NCI-H146 treated with DMSO at 0.1 percent for 48 hours (cell line): Measurements from ENCODE around the gene UBR2.
"Not testable (repeated sequence)": the region's sequence is repeated elsewhere in the genome, so short reads cannot be mapped to it uniquely, and the experiment has no call there.

Experiments used
- DNase-seq: peaks from one replicate; lab custom pipeline; 2025; ENCODE audit not compliant: unreplicated experiment; lab: John Stamatoyannopoulos, UW

Gene UBR2

DNA sequence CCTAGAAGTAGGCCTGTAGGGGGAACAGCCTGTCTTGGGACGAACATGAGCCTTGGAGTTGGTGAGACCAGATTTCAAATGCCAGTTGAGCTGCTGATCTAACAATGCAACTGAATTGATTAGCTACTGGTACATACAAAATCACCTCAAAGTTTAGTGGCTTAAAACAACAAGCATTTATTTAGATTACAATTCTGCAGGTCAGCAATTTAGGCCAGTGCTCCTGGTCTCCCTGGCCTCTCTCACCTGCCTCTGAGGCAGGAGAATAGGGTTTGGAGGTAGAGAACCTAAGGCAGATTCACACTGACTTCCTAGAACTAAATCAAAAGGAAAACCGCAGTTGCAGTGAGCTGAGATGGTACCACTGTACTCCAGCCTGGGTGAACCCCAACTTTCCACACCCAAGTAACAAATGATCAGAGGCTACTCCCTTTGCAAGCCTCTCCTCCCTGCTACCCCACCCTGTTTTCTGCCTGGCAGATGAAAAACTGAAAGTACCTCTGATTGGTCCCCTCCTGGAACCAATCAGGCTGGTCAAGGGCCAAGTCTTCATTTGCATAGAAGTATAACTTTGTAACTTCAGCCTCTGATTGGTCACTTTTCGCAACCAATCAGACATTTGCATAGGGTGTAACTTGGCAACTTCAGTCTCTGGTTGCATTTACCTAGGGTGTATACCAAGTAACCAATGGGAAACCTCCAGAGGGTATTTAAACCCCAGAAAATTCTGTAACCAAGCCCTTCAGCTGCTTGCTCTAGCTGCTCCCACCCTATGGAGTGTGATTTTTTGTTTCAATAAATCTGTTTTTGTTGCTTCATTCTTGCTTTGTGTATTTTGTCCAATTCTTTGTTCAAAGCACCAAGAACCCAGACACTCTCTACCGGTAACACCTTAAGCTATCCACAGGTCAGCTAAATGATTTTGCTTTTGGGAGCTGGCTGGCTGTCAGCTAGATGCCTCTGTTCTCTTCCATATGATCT lies 8.1 kb upstream of the UBR2 start:
- DNase-seq: no peak

DNA sequence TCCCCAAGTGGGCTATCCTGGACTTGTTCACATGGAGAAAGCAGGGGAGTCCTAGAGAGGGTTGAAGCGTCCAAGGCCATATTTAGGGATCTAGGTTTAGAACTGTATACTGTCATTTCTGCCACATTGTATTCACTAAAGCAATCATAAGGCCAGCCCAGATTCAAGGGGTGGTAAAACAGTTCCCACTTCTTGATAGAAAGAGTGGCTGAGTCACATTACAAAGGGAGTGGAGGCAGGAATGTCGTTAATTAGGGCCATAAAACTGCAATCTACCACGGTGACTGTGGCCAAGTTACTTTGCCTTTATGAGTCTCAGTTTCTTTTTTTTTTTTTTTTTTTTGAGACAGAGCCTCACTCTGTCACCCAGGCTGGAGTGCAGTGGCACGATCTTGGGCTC lies 7.4 kb upstream of the UBR2 start:
- DNase-seq: no peak

DNA sequence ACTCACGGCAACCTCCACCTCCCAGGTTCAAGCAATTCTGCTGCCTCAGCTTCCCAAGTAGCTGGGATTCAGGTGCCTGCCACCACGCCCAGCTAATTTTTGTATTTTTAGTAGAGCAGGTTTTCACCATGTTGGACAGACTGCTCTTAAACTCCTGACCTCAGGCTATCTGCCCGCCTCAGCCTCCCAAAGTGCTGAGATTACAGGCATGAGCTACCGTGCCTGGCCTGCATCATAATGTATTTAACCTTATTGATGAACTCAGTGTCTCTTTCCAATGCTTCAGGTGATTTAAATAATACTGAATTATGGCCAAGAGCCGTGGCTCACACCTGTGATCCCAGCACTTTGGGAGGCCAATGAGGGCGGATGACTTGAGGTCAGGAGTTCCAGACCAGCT lies 4.6 kb upstream of the UBR2 start:
- not testable (repeated sequence) for DNase-seq

DNA sequence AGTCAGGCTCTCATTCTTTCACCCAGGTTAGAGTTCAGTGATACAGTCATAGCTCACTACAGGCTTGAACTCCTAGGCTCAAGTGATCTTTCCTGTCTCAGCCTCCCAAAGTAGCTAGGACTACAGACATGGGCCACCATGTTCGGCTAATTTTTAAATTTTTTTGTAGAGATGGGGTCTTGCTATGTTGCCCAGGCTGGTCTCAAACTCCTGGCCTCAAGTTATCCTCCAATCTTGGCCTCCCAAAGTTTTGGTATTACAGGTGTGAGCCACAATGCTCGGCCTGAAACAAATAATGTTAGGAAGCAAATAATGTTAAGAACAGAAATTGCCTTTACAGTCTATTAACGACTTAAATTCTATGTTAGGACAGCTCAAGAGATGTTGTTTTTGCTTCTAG lies 1.8 kb upstream of the UBR2 start:
- no peak for DNase-seq

DNA sequence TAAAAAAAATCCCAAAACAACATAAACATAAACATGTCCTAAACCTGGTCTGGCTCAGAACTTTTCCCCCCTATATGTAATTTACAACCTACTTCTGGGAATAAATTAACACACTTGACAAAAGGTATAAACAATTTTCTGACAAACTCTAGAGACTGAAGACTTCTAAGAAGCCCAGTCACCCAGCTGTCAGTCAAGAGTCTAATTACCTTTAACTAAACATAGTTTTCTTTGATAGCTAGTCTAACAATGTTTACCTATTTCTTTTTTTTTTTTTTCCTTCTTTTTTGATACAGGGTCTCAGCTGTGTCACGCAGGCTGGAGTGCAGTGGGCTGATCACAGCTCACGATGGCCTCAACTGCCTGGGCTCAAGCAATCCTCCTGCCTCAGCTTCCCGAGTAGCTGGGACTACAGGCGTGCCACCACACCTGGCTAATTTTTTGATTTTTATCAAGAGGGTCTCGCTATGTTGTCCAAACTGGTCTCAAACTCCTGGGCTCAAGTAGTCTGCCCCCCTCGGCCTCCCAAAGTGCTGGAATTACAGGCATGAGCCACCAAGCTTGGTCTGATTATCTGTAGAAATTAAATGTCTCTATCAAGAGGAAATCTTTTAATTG lies 932 bp upstream of the UBR2 start:
- DNase-seq: no peak

DNA sequence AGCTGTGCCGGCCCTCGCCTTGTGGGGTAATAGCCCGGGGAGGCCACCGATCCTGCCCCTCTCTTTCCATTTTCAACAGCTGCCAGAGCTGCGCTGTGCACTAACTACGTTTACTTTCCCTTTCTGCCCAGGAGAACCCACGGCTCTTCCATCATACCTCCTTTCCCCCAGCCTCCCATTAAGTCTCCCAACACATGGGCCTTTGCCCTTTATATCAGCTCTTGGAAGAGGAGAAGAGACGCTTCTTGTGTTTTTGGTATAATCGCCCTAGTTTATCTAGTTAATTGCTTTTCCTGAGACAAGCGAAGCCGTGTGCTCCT lies 637 bp downstream of the UBR2 start:
- peak; percentile 50 for DNase-seq

DNA sequence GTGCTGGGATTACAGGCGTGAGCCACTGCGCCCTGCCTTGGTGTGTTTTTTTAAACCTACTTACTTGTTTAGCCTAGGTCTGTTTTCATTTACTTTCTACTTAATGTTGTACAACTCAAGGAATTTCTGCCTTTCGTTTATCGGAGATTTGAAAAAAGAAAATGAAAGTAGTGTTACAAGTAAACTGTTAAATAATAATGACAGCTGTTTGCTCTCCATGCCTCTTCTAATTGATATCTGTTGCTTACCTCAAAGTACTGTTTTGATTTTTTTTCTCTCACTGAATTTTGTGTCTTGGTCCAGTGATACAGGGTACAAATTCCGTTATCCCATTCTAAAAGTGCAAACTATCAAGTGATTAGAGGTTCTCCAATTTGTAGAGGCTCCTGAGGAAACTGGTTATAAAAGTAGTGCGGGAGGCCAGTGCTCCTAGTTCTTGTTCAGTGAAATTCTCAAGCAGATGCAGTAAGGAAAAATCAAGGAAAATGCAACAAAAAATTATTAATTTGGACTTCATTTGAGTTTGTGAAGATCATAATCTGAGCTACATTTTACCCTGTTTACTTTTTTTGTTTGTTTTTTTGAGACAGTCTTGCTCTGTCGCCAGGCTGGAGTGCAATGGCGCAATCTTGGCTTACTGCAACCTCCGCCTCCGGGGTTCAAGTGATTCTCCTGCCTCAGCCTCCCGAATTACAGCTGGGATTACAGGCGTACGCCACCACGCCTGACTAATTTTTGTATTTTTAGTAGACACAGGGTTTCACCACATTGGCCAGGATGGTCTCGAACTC lies 2.2 kb downstream of the UBR2 start:
- DNase-seq: no peak

DNA sequence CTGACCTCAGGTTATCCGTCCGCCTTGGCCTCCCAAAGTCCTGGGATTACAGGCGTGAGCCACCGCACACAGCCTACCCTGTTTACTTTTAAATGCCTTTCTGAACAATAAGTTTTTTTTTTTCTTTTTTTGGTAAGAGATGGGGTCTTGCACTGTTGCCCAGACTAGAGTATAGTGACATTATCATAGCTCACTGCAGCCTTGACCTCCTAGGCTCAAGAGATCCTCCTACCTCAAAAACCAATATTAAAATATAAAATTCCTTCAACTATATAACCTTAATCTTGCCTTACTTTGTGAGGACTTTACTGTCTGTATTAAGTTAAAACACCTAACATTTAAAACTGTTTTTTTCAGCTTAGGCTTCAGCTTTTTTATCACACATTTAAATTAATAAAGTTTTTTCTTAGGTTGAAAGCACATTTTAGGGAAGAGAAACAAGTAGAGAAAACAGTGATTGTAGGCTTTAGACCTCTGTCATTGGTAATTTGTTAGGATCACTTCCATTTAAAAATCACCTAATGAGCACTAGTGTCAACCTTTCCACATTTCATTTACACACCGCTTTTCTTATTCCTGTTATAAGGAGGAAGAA lies 2.9 kb downstream of the UBR2 start:
- DNase-seq: no peak

DNA sequence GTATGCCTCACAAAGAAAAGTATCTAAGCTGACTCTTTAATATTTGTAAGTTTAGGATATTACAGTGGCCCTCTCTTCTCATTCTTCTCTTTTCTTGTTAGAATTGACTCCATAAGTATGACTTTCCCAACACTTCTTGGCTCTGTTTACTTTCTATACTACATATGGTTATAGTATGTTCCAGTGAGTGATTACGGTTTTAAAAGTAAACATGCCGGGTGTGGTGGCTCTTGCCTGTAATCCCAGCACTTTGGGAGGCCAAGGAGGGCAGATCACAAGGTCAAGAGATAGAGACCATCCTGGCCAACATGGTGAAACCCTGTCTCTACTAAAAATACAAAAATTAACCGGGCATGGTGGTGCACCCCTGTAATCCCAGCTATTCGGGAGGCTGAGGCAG lies 3.4 kb downstream of the UBR2 start:
- not testable (repeated sequence) for DNase-seq

DNA sequence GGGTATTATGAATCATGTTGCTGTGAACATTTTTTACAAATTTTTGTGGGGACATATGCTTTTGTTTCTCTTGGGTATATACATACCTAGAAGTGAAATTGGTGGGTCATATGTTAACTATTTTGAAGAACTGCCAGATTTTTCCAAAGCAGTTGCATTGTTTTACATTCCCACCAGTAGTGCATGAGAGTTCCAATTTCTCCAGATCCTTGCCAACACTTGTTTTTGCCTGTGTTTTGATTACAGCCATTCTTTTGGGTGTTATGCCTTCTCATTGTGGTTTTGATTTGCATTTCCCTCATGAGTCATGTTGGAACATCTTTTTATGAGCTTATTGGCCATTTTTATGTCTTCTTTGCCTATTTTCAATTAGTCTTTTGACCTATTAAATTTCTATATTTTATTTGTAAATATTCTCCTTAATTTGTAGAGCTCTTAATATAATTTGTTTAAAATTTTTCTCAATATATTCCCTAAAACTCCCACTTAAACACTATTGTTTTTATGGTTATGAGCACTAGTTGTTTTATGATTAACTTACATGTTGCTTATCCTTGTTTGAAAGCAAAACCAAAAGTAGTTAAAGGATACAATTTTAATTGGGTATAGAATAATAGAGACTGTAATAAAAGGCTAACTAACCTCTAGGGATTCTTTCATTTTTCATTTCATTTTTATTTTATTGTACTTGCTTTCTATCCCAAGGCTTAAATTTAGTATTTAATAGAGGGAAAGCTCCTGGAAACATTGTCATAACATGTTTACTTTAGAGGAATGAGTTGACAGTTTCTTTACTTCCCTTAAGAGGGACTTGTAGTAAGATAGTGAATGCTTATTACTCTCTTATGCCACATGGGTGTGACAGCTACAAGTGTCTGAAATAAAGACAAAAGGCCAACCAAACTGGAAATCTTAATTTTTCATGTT lies 5.5 kb downstream of the UBR2 start:
- DNase-seq: no peak

DNA sequence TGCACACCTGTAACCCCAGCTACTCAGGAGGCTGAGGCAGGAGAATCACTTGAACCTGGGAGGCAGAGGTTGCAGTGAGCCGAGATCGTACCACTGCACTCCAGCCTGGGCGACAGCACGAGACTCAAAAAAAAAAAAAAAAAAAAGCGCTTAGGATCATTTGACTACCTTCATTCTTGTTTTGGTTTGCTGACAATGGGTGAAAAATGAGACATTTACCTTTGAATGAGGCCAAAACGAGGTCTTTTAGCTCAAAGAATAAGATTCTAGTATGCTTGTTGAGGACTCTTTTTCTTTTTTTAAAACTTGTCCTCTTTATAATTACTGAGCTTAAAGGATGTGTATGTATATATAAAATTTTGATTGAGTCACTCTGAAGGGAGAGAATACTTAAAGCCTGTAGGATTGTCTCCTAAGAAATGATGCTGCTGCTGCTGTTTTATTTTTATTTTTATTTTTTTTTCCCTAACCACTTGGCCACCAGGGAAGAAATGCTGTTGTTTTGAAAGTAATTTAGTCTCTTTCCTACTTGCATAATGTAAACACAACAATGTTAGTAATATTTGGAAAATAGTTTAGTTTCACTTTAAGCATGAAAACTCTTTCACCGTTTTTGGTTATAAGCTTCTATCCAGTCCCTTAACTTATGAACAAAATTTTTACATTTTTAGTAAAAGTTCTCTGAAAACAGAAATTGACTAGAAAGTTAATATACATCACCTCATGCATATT lies 7.9 kb downstream of the UBR2 start:
- DNase-seq: no peak

DNA sequence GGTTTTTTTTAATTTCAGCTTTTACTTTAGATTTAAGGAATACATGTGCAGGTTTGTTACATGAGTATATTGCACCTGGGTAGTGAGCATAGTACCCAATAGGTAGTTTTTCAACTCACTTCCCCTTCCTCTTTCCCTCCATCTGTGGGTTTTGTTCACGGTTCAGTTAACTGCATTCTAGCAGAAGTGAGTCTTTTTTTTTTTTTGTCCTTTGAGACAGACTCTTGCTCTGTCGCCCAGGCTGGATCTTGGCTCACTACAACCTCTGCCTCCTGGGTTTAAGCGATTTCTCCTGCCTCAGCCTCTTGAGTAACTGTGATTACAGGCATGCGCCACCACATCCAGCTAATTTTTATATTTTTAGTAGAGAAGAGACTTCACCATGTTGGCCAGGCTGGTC lies 8.7 kb downstream of the UBR2 start:
- DNase-seq: no peak

DNA sequence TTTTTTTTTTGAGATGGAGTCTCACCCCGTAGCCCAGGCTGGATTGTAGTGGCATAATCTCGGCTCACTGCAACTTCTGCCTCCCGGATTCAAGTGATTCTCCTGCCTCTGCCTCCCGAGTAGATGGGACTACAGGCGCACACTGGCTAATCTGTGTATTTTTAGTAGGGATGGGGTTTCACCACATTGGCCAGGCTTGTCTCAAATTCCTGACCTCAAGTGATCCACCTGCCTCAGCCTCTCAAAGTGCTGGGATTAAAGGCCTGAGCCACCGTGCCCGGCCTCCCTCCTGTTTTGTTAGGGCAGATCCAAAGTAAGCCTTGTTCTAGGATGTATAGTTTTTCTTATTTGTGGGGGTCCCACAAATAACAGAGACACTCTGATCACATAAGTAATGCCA lies 12.7 kb downstream of the UBR2 start:
- not testable (repeated sequence) for DNase-seq

DNA sequence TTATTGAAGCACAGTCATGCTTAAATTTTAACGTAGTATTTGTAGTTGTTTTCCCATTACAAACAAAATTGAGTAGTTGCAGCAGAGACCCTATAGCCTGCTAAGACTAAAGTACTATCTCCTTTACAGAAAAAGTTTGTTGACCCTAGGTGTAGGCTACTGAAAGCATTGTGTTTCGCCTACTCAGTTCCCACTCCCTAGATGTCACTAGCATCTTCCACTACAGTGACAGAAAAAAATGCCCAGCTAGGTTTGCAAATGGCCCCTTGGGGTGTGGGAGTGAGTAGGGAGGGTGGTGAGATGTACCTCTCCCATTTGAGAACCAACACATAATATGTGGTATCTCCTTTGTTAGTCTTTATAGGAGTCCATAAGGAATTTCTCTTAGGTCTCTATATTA lies 34.5 kb downstream of the UBR2 start:
- DNase-seq: no peak

DNA sequence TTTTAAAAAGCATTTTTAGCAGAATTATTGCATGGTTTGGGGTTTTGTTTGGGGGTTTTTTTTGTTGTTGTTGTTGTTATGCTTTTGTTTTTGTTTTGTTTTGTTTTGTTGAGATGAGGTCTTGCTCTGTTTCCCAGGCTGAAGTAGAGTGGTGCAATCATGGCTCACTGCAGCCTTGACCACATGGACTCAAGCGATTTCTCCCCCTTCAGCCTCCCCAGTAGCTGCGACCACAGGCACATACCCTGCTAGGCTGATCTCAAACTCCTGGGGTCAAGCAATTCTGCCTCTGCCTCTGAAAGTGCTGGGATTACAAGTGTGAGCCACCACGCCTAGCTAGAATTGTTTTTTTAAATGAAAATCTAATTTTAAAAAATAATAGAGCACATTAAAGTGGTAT lies 35.7 kb downstream of the UBR2 start:
- DNase-seq: no peak

DNA sequence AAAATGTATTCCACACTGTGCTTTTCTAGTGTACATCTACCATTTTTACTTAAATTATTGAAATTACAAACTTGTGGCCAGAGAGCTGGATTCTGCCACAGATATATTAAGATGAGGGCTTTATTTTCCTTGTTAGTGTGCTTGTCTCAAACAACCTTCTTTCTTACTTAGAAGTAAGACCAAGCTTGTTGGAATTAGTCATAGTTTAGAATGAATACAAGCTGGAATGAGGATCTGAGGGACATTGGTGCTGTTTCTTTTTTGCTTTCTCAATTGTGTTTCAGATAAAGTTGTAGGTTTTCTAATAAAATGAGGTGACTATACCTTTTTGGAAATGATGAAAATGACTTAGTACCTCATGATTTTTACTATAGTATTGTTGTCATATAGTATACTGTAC lies 40.3 kb downstream of the UBR2 start:
- no peak for DNase-seq

DNA sequence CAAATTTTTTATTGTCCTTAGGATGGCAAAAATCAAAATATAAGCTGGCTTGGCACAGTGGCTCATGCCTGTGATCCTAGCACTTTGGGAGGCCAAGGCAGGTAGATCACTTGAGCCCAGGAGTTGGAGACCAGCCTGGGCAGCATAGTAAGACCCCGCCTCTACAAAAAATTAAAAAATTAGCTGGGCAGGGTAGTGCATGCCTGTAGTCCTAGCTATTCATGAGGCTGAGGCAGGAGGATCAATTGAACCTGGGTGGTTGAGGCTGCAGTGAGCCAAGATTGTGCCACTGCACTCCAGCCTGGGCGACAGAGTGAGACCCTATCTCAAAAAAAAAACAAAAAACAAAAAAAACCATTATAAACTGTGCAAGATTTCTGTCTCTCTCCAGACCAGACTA lies 40.9 kb downstream of the UBR2 start:
- not testable (repeated sequence) for DNase-seq

DNA sequence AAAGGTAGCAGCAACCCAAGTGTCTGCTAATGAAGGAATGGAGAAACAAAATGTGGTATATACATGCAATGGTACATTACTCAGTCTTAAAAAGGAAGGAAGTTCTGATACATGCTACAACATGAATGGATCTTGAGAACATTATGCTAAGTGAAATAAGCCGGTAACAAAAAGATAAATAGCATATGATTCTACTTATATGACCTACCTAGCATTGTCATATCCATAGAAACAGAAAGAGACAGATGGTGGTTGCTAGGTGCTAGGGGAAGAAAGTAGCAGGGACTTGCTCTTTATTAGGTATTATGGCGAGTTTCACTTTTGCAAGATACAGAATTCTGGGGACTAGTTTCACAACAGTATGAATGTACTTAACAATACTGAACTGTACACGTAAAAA lies 46.6 kb downstream of the UBR2 start:
- DNase-seq: no peak

DNA sequence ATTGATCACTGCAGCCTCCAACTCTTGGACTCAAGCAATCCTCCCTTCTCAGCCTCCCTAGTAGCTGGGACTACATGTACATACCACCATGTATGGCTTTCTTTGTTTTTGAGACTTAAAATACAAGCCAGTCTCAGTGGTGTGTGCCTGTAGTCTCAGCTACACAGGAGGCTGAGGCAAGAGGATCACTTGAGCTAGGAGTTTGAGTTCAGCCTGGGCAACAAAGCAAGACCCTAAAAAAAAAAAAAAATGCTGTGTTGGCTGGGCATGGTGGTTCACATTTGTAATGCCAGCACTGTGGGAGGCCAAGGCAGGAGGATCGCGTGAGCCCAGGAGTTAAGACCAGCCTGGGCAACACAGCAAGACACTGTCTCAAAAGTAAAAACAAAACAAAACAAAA lies 51.7 kb downstream of the UBR2 start:
- no peak for DNase-seq

DNA sequence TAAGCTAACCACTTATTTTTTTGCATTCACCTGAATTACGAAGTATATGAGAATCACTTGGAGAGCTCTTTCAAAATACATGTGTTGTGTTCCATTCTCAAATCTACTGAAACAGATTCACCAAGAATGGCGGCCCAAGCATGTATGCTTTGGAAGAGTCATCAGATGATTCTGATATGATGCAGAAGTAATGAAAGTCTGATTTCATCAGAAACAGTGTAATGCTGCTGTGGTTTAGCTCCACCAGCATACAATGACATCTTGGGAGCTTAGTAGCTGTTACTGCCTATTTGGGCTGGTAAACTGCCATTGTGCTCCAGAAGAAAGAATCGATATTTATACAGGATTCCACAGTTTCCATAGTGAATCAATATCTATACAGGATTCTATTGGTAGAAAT lies 52.9 kb downstream of the UBR2 start:
- DNase-seq: peak; percentile 40
